GF-D8 (cell line): ENCODE data around the gene GPR63.

Source experiments
- DNase-seq: peaks from one replicate; lab custom pipeline; 2025; lab: John Stamatoyannopoulos, UW

The GPR63 gene

GRCh38 chr6:96821034-96821433 is 16.2 kb downstream of the GPR63 start:
- DNase-seq, result no peak

- DNase-seq, result no peak
Measured at GRCh38 chr6:96816301-96816817, 20.9 kb downstream of the GPR63 start.

GRCh38 chr6:96814625-96815024 is 22.7 kb downstream of the GPR63 start:
- no peak for DNase-seq

- no peak for DNase-seq
Measured at GRCh38 chr6:96812077-96812703, 25.1 kb downstream of the GPR63 start.

GRCh38 chr6:96811670-96812069 is 25.6 kb downstream of the GPR63 start:
- DNase-seq, result no peak

GRCh38 chr6:96811136-96811535 is 26.1 kb downstream of the GPR63 start:
- DNase-seq, result no peak

- no peak for DNase-seq
Measured at GRCh38 chr6:96809119-96809518, 28.2 kb downstream of the GPR63 start.

- DNase-seq, result no peak
Measured at GRCh38 chr6:96803106-96803481, 34.2 kb downstream of the GPR63 start.

- no peak for DNase-seq
Measured at GRCh38 chr6:96795481-96795880, 41.8 kb downstream of the GPR63 start.

GRCh38 chr6:96794980-96795379 is 42.3 kb downstream of the GPR63 start:
- no peak for DNase-seq

GRCh38 chr6:96792561-96793190 is 44.6 kb downstream of the GPR63 start:
- DNase-seq, result no peak

GRCh38 chr6:96789871-96790270 is 47.4 kb downstream of the GPR63 start:
- DNase-seq, result no peak

- DNase-seq, result no peak
Measured at GRCh38 chr6:96787846-96788580, 49.3 kb downstream of the GPR63 start.

GRCh38 chr6:96786336-96786735 is 50.9 kb downstream of the GPR63 start:
- DNase-seq, result peak; percentile 39

- no peak for DNase-seq
Measured at GRCh38 chr6:96784650-96785049, 52.6 kb downstream of the GPR63 start.

GRCh38 chr6:96783307-96783706 is 54.0 kb downstream of the GPR63 start:
- no peak for DNase-seq

- no peak for DNase-seq
Measured at GRCh38 chr6:96781557-96781956, 55.7 kb downstream of the GPR63 start.

- no peak for DNase-seq
Measured at GRCh38 chr6:96777113-96777512, 60.2 kb downstream of the GPR63 start.

- DNase-seq, result no peak
Measured at GRCh38 chr6:96775727-96776400, 61.4 kb downstream of the GPR63 start.

GRCh38 chr6:96766769-96767168 is 70.5 kb downstream of the GPR63 start:
- DNase-seq, result no peak

GRCh38 chr6:96762599-96762998 is 74.7 kb downstream of the GPR63 start:
- DNase-seq, result no peak

- DNase-seq, result no peak
Measured at GRCh38 chr6:96761794-96762193, 75.5 kb downstream of the GPR63 start.
